ENCODE data around the gene NLRP11. TPM values are rescaled to one million over a fixed set of nuclear protein-coding genes. Genes with fewer than 3 reads are reported as not detected.

Gene NLRP11
- total RNA-seq, 1 donor from 2014 or later = not detected

DNA sequence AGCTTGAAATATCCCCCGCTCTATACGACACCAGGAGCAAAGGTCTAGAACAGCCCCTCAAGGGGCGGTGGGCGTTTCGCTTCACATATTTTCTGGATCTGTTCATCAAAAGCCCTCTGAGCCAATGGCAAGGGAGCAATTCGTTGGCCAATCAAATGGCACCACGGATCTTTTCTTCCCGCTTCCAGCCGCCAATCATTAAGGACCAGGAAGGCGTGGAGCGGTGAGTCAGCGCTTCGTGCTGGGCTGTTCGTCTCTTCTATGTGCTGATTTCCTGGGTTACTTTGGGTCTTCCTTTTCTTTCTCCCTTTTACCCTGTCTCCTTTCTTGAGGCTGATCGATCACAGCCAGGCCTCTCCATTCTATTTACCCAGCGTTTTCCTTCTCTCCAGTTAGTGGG, 4.5 kb upstream of the NLRP11 start, which contains the start of gene NLRP4:
NLRP4 (plus strand) TSS at position 201 of the 400 bp plus-strand sequence. CDS start 15,541 bp downstream, outside the sequence.
- no peak within 1 kb of the TSS for H3K4me3 Mint-ChIP-seq
- no peaks in the 10 kb centered on the region for H3K4me1 Mint-ChIP-seq
- H3K36me3 Mint-ChIP-seq (ENCODE audit: low read depth) = peaks cover 4% of the 10 kb centered on the region
- H3K27ac Mint-ChIP-seq (ENCODE audit: unreplicated experiment) = no peak within 1 kb of the TSS
- H3K27me3 Mint-ChIP-seq (ENCODE audit: low read depth) = no peaks in the 10 kb centered on the region
- TF ChIP-seq, protein P1, sequence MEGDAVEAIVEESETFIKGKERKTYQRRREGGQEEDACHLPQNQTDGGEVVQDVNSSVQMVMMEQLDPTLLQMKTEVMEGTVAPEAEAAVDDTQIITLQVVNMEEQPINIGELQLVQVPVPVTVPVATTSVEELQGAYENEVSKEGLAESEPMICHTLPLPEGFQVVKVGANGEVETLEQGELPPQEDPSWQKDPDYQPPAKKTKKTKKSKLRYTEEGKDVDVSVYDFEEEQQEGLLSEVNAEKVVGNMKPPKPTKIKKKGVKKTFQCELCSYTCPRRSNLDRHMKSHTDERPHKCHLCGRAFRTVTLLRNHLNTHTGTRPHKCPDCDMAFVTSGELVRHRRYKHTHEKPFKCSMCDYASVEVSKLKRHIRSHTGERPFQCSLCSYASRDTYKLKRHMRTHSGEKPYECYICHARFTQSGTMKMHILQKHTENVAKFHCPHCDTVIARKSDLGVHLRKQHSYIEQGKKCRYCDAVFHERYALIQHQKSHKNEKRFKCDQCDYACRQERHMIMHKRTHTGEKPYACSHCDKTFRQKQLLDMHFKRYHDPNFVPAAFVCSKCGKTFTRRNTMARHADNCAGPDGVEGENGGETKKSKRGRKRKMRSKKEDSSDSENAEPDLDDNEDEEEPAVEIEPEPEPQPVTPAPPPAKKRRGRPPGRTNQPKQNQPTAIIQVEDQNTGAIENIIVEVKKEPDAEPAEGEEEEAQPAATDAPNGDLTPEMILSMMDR (conservative IDR thresholded peaks at IDR 0.05) = no peak
- DNase-seq (ENCODE audit: low read depth, low spot score) = no peak
- peaks cover 17% of the 10 kb centered on the region for H3K9me3 Mint-ChIP-seq

DNA sequence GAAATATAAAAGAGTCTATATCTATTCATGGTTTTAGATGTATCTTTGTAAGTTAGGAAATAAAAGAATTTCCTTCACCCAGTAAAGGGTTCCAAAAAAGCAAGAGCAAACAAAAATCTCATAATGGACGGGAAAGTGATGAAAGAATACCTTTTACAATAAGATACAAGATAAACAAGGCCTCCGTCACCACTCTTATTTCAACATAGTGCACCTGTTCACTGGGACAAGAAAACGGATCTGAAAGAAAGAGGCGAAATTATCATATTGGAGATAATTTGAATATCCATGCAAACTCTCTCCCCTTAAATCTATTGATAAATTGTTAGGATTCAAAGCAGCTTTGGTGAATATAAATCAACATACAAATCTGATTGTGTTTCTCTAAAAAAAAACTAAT, 877 bp upstream of the NLRP11 start:
- no peak for DNase-seq (ENCODE audit: low read depth, low spot score)
- H3K27ac Mint-ChIP-seq (ENCODE audit: unreplicated experiment) = no peak overlapping the region
- TF ChIP-seq, protein P1 (conservative IDR thresholded peaks at IDR 0.05) = no peak
- no peaks in the 10 kb centered on the region for H3K4me1 Mint-ChIP-seq
- peaks cover 18% of the 10 kb centered on the region for H3K9me3 Mint-ChIP-seq
- H3K27me3 Mint-ChIP-seq (ENCODE audit: low read depth) = no peaks in the 10 kb centered on the region
- H3K36me3 Mint-ChIP-seq (ENCODE audit: low read depth) = peaks cover 4% of the 10 kb centered on the region
- H3K4me3 Mint-ChIP-seq = no peak overlapping the region

DNA sequence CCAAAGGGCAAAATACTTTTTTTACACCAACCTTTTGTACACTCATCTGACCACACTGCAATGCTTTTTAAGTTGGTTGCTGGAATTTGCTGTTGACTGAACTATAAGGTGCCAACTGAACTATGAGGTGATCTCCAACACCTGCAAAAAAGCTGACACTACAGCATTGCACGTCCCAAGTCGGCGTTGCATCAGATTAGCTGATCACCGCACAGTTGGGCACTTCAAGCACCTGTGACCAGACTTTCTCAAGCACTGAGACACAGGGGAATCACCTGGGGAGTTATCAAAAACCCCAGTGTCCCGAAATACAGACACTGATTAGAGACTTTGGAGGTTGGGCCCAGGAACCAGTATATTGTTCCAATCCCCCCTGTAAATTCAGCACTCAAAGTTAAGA, 1.1 kb downstream of the NLRP11 start:
- Mint-ChIP-seq H3K27ac (ENCODE audit: unreplicated experiment) (no peak overlapping the region), H3K4me3 (no peak overlapping the region), H3K36me3 (ENCODE audit: low read depth) (peaks cover 4% of the 10 kb centered on the region), H3K27me3 (ENCODE audit: low read depth) (no peaks in the 10 kb centered on the region), H3K4me1 (no peaks in the 10 kb centered on the region), H3K9me3 (peaks cover 12% of the 10 kb centered on the region)
- TF ChIP-seq, protein P1 (conservative IDR thresholded peaks at IDR 0.05) = no peak
- no peak for DNase-seq (ENCODE audit: low read depth, low spot score)

DNA sequence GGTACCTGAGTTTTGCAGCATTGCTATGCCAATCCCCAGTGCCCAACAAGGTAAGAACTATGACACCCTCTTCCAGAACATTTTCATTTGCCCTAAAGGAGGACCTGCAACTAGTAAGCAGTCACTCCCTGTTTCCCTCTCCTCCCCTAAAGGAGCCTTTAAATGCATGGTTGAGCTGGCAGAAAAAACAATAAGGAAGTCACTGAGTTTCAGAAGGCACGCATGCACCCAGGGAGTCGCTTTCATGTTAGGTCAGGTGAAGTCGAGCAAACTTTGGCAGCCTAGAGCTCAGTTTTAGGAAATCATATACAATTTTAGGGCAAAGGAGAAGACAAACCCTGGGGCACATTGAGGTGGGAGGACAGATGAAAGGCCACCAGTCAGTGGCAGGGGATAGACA, 11.8 kb downstream of the NLRP11 start:
- Mint-ChIP-seq H3K4me1 (no peaks in the 10 kb centered on the region), H3K9me3 (peaks cover 16% of the 10 kb centered on the region), H3K27ac (ENCODE audit: unreplicated experiment) (no peak overlapping the region), H3K4me3 (no peak overlapping the region), H3K36me3 (ENCODE audit: low read depth) (no peaks in the 10 kb centered on the region), H3K27me3 (ENCODE audit: low read depth) (no peaks in the 10 kb centered on the region)
- TF ChIP-seq, protein P1 (conservative IDR thresholded peaks at IDR 0.05) = no peak
- no peak for DNase-seq (ENCODE audit: low read depth, low spot score)

DNA sequence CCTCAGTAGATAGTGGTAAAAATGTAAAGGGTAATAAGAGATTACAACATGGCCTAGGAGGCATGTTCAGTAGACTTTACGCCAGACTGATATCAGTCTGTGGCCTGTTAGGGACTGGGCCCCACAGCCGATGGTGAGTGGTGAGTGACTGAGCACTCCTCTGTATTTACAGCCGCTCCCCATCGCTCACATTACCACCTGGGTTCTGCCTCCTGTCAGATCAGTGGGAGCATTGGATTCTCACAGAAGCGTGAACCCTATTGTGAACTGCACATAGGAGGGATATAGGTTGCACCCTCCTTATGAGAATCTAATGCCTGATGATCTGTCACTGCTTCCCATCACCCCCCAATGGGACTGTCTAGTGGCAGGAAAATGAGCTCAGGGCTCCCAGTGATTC, 17.9 kb downstream of the NLRP11 start:
- Mint-ChIP-seq H3K4me3 (no peak overlapping the region), H3K36me3 (ENCODE audit: low read depth) (peaks cover 5% of the 10 kb centered on the region), H3K4me1 (no peaks in the 10 kb centered on the region), H3K9me3 (peaks cover 31% of the 10 kb centered on the region), H3K27me3 (ENCODE audit: low read depth) (no peaks in the 10 kb centered on the region), H3K27ac (ENCODE audit: unreplicated experiment) (no peak overlapping the region)
- TF ChIP-seq, protein P1 (conservative IDR thresholded peaks at IDR 0.05) = no peak
- DNase-seq (ENCODE audit: low read depth, low spot score) = no peak

DNA sequence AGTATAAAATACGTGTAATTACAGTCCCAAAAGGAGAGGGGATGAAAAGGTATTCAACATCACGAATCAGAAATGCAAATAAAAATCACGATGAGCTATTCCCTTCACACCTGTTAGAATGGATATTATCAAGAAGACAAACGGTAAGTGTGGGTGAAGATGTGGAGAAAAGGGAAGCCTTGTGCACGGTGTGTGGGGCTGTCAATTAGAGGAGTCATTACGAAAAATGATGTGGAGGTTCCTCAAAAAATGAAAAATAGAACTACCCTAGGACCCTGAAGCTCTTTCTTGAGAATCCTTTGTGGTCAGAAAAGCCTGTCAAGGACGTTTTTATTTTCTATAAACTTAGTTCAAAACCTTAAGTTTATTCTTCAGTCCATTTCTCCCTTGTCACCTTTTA, 19.4 kb downstream of the NLRP11 start:
- peaks cover 5% of the 10 kb centered on the region for H3K36me3 Mint-ChIP-seq (ENCODE audit: low read depth)
- H3K27me3 Mint-ChIP-seq (ENCODE audit: low read depth) = no peaks in the 10 kb centered on the region
- DNase-seq (ENCODE audit: low read depth, low spot score) = no peak
- no peak overlapping the region for H3K27ac Mint-ChIP-seq (ENCODE audit: unreplicated experiment)
- TF ChIP-seq, protein P1 (conservative IDR thresholded peaks at IDR 0.05) = no peak
- H3K4me3 Mint-ChIP-seq = no peak overlapping the region
- peaks cover 32% of the 10 kb centered on the region for H3K9me3 Mint-ChIP-seq
- H3K4me1 Mint-ChIP-seq = no peaks in the 10 kb centered on the region
